Neural progenitor cell (in vitro differentiated cells): ENCODE measurements around the gene TEKTIP1. TPM values are rescaled to one million over a fixed set of nuclear protein-coding genes. Genes with fewer than 3 reads are reported as not detected.

Experiments
- DNase-seq: peaks from one replicate; pipeline ENCODE4 v3.0.0-alpha.2; 2016; ENCODE audit warnings: low spot score
- H2AFZ ChIP-seq: fragments of 200-600 bp; sonication (generic); replicated peaks from 2 replicates; pipeline ENCODE4 v1.6.1; 2016; ENCODE audit warnings: antibody characterized with exemption
- H3F3A ChIP-seq: fragments of 200-600 bp; sonication (generic); 2 replicates; pipeline ENCODE4 v1.6.1; 2016; ENCODE audit warnings: antibody characterized with exemption, low read depth
- H3K27ac ChIP-seq: fragments of 200-600 bp; sonication (generic); 2 replicates; pipeline ENCODE4 v1.5.1; 2016; ENCODE audit warnings: mild to moderate bottlenecking
- H3K27me3 ChIP-seq: fragments of 200-600 bp; sonication (generic); 2 replicates; pipeline ENCODE4 v1.6.1; 2016; ENCODE audit warnings: mild to moderate bottlenecking, moderate library complexity
- H3K36me3 ChIP-seq: fragments of 200-600 bp; sonication (generic); 2 replicates; pipeline ENCODE4 v1.5.1; 2016
- H3K4me1 ChIP-seq: fragments of 200-600 bp; sonication (generic); 2 replicates; pipeline ENCODE4 v1.6.1; 2016; ENCODE audit warnings: mixed run types
- H3K4me2 ChIP-seq: fragments of 200-600 bp; sonication (generic); 2 replicates; pipeline ENCODE4 v1.6.1; 2016
- H3K4me3 ChIP-seq: fragments of 200-600 bp; sonication (generic); 2 replicates; pipeline ENCODE4 v1.5.1; 2016
- H3K79me2 ChIP-seq: fragments of 200-600 bp; sonication (generic); 2 replicates; pipeline ENCODE4 v1.6.1; 2016; ENCODE audit warnings: low read depth
- H3K9ac ChIP-seq: fragments of 200-600 bp; sonication (generic); 2 replicates; pipeline ENCODE4 v1.6.1; 2016
- H3K9me3 ChIP-seq: fragments of 200-600 bp; sonication (generic); 2 replicates; pipeline ENCODE4 v1.5.1; 2016; ENCODE audit warnings: low read depth
- H4K20me1 ChIP-seq: fragments of 200-600 bp; sonication (generic); 2 replicates; pipeline ENCODE4 v1.6.1; 2016; ENCODE audit warnings: low read depth
- H3K27ac Mint-ChIP-seq: 3 replicates; pipeline ENCODE4 v1.8.0; 2021; ENCODE audit warnings: mixed read lengths
- H3K27me3 Mint-ChIP-seq: 2 replicates; pipeline ENCODE4 v1.8.0; 2022; ENCODE audit warnings: low read depth, mild to moderate bottlenecking, inconsistent platforms, moderate library complexity, mixed read lengths; ENCODE audit not compliant: insufficient read depth
- H3K36me3 Mint-ChIP-seq: 3 replicates; pipeline ENCODE4 v1.8.0; 2021; ENCODE audit warnings: mixed read lengths
- H3K4me1 Mint-ChIP-seq: 3 replicates; pipeline ENCODE4 v1.8.0; 2021; ENCODE audit warnings: mixed read lengths
- H3K4me3 Mint-ChIP-seq: 3 replicates; pipeline ENCODE4 v1.8.0; 2021; ENCODE audit warnings: mild to moderate bottlenecking, moderate library complexity, mixed read lengths
- H3K9me3 Mint-ChIP-seq: 3 replicates; pipeline ENCODE4 v1.8.0; 2020; ENCODE audit warnings: mixed read lengths
- EZH2 ChIP-seq: fragments of 200-600 bp; sonication (generic); IDR thresholded peaks from 2 replicates; pipeline ENCODE4 v1.6.1; 2017; ENCODE audit warnings: antibody characterized with exemption, mild to moderate bottlenecking, moderate library complexity
- EZH2phosphoT487 ChIP-seq: fragments of 200-600 bp; sonication (generic); IDR thresholded peaks from 2 replicates; pipeline ENCODE4 v1.6.1; 2017; ENCODE audit warnings: antibody characterized with exemption
- total RNA-seq: library from RNA; depleted of rRNA; stranded (reverse); fragments of >200 nt; gene quantifications from 2 replicates; pipeline ENCODE4 v1.2.3, GENCODE V29; 2015; ENCODE audit warnings: low replicate concordance
- TF ChIP-seq, protein P1 (sequence below): fragments of 200-600 bp; sonication (generic); IDR thresholded peaks from 2 replicates; pipeline ENCODE4 v1.5.1; 2017; ENCODE audit warnings: antibody characterized with exemption, mild to moderate bottlenecking

TEKTIP1 gene
- total RNA-seq, 1 donor from 2014 or later: not detected

DNA sequence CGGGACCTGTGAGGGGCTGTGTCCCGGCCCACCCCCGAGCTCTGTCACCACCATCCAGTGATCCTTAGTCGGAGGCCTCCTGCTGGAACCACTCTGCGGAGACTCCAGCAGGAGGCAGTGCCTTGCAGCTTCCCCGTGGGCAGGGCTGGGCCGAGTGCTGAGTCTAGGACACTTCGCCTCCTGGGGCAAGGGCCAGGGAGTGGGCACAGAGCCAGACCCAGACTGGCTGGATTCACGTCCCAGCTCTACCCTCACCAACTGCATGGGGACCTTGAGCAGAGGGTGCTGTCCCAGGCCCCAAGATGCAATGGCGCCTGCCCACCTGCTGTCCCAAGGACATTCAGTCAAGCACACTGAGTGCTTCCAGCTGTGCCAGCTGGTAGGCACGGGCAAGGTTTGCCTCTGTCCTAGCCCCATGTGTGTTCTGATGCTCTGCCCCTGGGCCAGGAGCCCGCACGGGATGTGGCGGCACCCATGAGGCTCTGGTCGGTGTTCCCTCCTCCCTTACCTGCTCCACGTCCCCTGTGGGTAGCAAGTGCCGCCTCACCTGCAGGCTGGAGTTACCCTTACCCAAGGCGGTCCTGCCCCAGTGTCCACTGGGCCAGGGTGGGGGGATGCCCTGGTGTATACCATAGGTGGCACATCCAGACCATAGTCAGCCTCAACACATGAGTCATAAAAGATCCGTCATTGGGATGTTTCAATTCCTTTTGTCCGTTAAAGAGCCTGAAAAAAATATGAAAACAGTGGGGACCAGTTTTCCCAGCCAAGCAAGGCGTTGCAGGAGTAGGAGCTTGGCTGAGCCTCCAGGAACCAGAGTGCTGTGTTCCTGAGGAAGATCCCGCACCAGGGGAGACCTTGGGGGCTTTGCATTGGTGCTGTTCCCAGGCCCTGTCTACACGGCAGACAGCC, 25.5 kb upstream of the TEKTIP1 start:
- Histone ChIP-seq H3F3A (no peaks in the 10 kb centered on the region), H4K20me1 (peaks cover 100% of the 10 kb centered on the region), H3K79me2 (peaks cover 100% of the 10 kb centered on the region), H3K9me3 (no peaks in the 10 kb centered on the region), H3K27me3 (no peaks in the 10 kb centered on the region), H3K36me3 (no peaks in the 10 kb centered on the region), H3K27ac (no peak overlapping the region), H3K9ac (no peak overlapping the region), H3K4me3 (no peak overlapping the region), H2AFZ (no peak overlapping the region), H3K4me2 (no peak overlapping the region), H3K4me1 (peaks cover 4% of the 10 kb centered on the region)
- Mint-ChIP-seq H3K27ac (no peak overlapping the region), H3K9me3 (no peaks in the 10 kb centered on the region), H3K4me3 (no peak overlapping the region), H3K27me3 (peaks cover 2% of the 10 kb centered on the region), H3K4me1 (peaks cover 19% of the 10 kb centered on the region), H3K36me3 (peaks cover 10% of the 10 kb centered on the region)
- no peak for DNase-seq
- TF ChIP-seq EZH2phosphoT487 (no peak), EZH2 (no peak)
- TF ChIP-seq, protein P1, sequence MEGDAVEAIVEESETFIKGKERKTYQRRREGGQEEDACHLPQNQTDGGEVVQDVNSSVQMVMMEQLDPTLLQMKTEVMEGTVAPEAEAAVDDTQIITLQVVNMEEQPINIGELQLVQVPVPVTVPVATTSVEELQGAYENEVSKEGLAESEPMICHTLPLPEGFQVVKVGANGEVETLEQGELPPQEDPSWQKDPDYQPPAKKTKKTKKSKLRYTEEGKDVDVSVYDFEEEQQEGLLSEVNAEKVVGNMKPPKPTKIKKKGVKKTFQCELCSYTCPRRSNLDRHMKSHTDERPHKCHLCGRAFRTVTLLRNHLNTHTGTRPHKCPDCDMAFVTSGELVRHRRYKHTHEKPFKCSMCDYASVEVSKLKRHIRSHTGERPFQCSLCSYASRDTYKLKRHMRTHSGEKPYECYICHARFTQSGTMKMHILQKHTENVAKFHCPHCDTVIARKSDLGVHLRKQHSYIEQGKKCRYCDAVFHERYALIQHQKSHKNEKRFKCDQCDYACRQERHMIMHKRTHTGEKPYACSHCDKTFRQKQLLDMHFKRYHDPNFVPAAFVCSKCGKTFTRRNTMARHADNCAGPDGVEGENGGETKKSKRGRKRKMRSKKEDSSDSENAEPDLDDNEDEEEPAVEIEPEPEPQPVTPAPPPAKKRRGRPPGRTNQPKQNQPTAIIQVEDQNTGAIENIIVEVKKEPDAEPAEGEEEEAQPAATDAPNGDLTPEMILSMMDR: no peak

GRCh38 chr19:3514930-3515329, 24.0 kb upstream of the TEKTIP1 start:
- Histone ChIP-seq H3F3A (no peaks in the 10 kb centered on the region), H3K79me2 (peaks cover 99% of the 10 kb centered on the region), H3K4me3 (no peak overlapping the region), H3K27me3 (no peaks in the 10 kb centered on the region), H3K27ac (no peak overlapping the region), H3K4me1 (peaks cover 4% of the 10 kb centered on the region), H3K9ac (no peak overlapping the region), H3K36me3 (no peaks in the 10 kb centered on the region), H3K9me3 (no peaks in the 10 kb centered on the region), H4K20me1 (peaks cover 100% of the 10 kb centered on the region), H3K4me2 (no peak overlapping the region), H2AFZ (no peak overlapping the region)
- TF ChIP-seq, protein P1: no peak
- no peak for TF ChIP-seq EZH2phosphoT487
- no peak for TF ChIP-seq EZH2
- H3K9me3 Mint-ChIP-seq: no peaks in the 10 kb centered on the region
- H3K4me1 Mint-ChIP-seq: peaks cover 13% of the 10 kb centered on the region
- peak overlapping the region; percentile 46 for H3K27ac Mint-ChIP-seq
- peaks cover 1% of the 10 kb centered on the region for H3K36me3 Mint-ChIP-seq
- no peak for DNase-seq
- H3K4me3 Mint-ChIP-seq: no peak overlapping the region
- H3K27me3 Mint-ChIP-seq: no peaks in the 10 kb centered on the region

- peaks cover 4% of the 10 kb centered on the region for H3K4me1 ChIP-seq
- no peak overlapping the region for H2AFZ ChIP-seq
- no peak overlapping the region for H3K4me2 ChIP-seq
- peaks cover 13% of the 10 kb centered on the region for H3K4me1 Mint-ChIP-seq
- H3K9me3 Mint-ChIP-seq: no peaks in the 10 kb centered on the region
- no peaks in the 10 kb centered on the region for H3K9me3 ChIP-seq
- H3K27ac Mint-ChIP-seq: no peak overlapping the region
- DNase-seq: no peak
- H3K27ac ChIP-seq: no peak overlapping the region
- no peak overlapping the region for H3K4me3 Mint-ChIP-seq
- TF ChIP-seq, protein P1: no peak
- TF ChIP-seq EZH2 (no peak), EZH2phosphoT487 (no peak)
- peaks cover 2% of the 10 kb centered on the region for H3K36me3 Mint-ChIP-seq
- H3K36me3 ChIP-seq: no peaks in the 10 kb centered on the region
- H3K9ac ChIP-seq: peak overlapping the region; percentile 43
- H3K27me3 Mint-ChIP-seq: no peaks in the 10 kb centered on the region
- H3K79me2 ChIP-seq: peaks cover 97% of the 10 kb centered on the region
- H3K27me3 ChIP-seq: no peaks in the 10 kb centered on the region
- peaks cover 100% of the 10 kb centered on the region for H4K20me1 ChIP-seq
- H3F3A ChIP-seq: no peaks in the 10 kb centered on the region
- H3K4me3 ChIP-seq: no peak overlapping the region
Observed at GRCh38 chr19:3515891-3516422, 23.0 kb upstream of the TEKTIP1 start.
